Left ventricle myocardium inferior (tissue), 1 donor: Measurements from ENCODE around the gene TENT5C. TPM values are rescaled to one million over a fixed set of nuclear protein-coding genes. Genes with fewer than 3 reads are reported as not detected.

Source experiments
- DNase-seq: peaks from one replicate; pipeline ENCODE4 v3.0.0-alpha.2; 2020
- H3K27ac ChIP-seq: fragments of 200-600 bp; replicated peaks from 2 replicates; pipeline ENCODE4 v1.8.0; 2021
- H3K27me3 ChIP-seq: fragments of 200-600 bp; 2 replicates; pipeline ENCODE4 v1.8.0; 2021; ENCODE audit warnings: low read depth
- H3K36me3 ChIP-seq: fragments of 200-600 bp; 2 replicates; pipeline ENCODE4 v1.8.0; 2021
- H3K4me1 ChIP-seq: fragments of 200-600 bp; 2 replicates; pipeline ENCODE4 v1.8.0; 2021
- H3K4me3 ChIP-seq: fragments of 200-600 bp; 2 replicates; pipeline ENCODE4 v1.8.0; 2021; ENCODE audit warnings: mild to moderate bottlenecking, moderate library complexity
- H3K9me3 ChIP-seq: fragments of 200-600 bp; replicated peaks from 2 replicates; pipeline ENCODE4 v1.8.0; 2021
- intact Hi-C: fragments of 100-400 bp; cut with micrococcal nuclease; formaldehyde crosslinking; loops from one replicate; pipeline ENCODE4 v1.11.0; 2022
- total RNA-seq: library from RNA; stranded (reverse); fragmentation: NEBNext Ultra II Directional; extraction: Animal tissue kit (Norgen Biotek cat#: 25700); gene quantifications from one replicate; pipeline ENCODE4 v1.2.1, GENCODE V29; 2021
- TF ChIP-seq, protein P1 (sequence below): fragments of 200-600 bp; IDR thresholded peaks from 2 replicates; pipeline ENCODE4 v1.8.0; 2021; ENCODE audit warnings: antibody characterized with exemption, mild to moderate bottlenecking, borderline replicate concordance
- donor health status: DM: no; HTN: yes; CAD: no; lungs with severe emphysema.

TENT5C gene
- total RNA-seq, 1 donor from 2014 or later, result 14.9 TPM

DNA sequence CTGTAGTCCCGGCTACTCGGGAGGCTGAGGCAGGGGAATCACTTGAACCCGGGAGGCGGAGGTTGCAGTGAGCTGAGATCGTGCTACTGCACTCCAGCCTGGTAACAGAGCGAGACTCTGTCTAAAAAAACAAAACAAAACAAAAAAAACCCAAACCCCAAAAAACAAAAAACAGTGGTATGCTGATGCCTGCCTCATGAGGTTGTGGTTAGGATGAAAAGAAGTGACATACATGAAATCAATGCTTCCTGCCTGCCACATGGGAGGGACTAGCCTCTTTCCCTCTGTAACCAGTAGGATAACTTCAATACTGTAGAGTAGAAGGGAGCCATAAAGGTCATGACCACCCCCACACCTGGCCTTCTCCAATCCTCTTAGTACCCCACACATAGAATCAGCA lies 55.2 kb downstream of the TENT5C start:
- Histone ChIP-seq H3K9me3 (no peaks in the 10 kb centered on the region), H3K4me1 (peaks cover 15% of the 10 kb centered on the region), H3K27ac (no peak overlapping the region), H3K4me3 (no peak overlapping the region), H3K27me3 (no peaks in the 10 kb centered on the region), H3K36me3 (no peaks in the 10 kb centered on the region)
- TF ChIP-seq, protein P1, sequence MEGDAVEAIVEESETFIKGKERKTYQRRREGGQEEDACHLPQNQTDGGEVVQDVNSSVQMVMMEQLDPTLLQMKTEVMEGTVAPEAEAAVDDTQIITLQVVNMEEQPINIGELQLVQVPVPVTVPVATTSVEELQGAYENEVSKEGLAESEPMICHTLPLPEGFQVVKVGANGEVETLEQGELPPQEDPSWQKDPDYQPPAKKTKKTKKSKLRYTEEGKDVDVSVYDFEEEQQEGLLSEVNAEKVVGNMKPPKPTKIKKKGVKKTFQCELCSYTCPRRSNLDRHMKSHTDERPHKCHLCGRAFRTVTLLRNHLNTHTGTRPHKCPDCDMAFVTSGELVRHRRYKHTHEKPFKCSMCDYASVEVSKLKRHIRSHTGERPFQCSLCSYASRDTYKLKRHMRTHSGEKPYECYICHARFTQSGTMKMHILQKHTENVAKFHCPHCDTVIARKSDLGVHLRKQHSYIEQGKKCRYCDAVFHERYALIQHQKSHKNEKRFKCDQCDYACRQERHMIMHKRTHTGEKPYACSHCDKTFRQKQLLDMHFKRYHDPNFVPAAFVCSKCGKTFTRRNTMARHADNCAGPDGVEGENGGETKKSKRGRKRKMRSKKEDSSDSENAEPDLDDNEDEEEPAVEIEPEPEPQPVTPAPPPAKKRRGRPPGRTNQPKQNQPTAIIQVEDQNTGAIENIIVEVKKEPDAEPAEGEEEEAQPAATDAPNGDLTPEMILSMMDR, result no peak
- intact Hi-C loops, result no loop called here
- DNase-seq, result no peak

DNA sequence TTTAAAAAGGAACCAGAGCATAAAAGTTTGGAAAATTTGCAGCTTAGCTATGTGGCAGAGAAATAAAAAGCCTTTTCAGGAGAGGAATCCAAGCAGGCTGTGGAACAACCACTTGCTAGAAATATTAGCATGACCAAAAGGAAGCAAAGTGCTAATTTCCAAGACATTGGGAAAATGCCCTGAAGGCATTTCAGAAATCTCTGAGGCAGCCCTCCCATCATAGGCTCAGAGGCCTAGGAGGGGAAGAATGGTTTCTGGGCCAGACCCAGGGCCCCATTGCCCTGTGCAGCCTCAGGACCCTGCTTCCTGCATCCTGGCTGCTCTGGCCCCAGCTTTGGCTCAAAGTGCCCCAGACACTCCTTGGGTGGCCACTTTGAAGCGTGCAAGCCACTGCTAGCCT lies 56.8 kb downstream of the TENT5C start:
- H3K27ac ChIP-seq, result no peak overlapping the region
- H3K27me3 ChIP-seq, result no peaks in the 10 kb centered on the region
- no peaks in the 10 kb centered on the region for H3K36me3 ChIP-seq
- intact Hi-C loops, result no loop called here
- TF ChIP-seq, protein P1, result no peak
- H3K4me3 ChIP-seq, result no peak overlapping the region
- H3K4me1 ChIP-seq, result peaks cover 8% of the 10 kb centered on the region
- no peak for DNase-seq
- H3K9me3 ChIP-seq, result no peaks in the 10 kb centered on the region

DNA sequence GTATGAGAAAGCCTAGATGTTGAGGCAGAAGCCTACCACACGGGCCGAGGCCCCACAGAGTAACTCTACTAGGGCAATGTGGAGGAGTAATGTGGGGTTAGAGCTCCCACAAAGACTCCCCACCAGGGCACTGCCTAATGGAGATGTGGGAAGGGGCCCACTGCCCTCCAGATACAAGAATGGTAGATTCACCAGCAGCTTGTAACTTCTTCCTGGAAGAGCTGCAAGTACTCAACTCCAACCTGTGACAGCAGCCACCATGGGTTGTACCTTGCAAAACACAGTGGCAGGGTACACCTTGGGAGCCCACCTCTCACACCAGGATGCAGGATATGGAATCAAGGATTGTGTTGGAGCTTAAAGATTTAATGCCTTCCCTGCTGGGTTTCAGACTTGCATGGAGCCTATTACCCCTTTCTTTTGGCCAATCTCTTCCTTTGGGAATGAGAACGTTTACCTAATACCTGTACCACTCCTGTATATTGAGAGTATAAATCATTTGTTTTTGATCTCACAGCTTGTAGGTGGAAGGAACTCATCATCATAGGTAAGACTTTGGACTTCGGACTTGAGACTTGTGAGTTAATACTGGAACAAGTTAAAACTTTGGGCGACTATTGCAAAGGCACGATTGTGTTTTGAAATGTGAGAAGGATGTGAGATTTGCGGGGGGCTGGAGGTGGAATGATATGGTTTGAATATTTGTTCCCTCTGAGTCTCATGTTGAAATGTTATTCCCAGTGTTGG lies 57.5 kb downstream of the TENT5C start:
- TF ChIP-seq, protein P1, result no peak
- Histone ChIP-seq H3K27me3 (no peaks in the 10 kb centered on the region), H3K9me3 (no peaks in the 10 kb centered on the region), H3K4me3 (no peak overlapping the region), H3K27ac (no peak overlapping the region), H3K36me3 (no peaks in the 10 kb centered on the region), H3K4me1 (peaks cover 8% of the 10 kb centered on the region)
- intact Hi-C loops, result no loop called here
- DNase-seq, result no peak

DNA sequence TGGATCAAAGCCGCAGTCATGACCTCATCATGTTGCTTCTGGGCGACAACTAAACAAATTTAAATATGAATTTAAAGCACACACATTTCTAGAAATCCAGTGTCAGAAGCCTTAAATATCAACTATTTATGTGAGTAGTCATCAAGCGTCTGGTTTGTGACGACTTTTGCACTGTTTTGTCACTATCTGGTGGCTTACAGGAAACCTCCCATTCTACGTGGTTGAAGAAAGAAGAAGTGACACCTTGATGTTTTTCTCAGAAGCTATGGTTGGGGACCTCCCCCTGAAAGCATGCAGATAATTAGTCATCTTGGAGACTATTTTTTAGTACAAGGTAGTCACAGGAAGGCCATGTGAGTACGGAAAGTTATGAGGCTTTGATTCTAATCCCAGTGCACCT lies 58.5 kb downstream of the TENT5C start:
- H3K27me3 ChIP-seq, result no peaks in the 10 kb centered on the region
- DNase-seq, result no peak
- H3K9me3 ChIP-seq, result no peaks in the 10 kb centered on the region
- no peaks in the 10 kb centered on the region for H3K36me3 ChIP-seq
- no peak overlapping the region for H3K4me3 ChIP-seq
- TF ChIP-seq, protein P1, result no peak
- intact Hi-C loops, result no loop called here
- H3K27ac ChIP-seq, result no peak overlapping the region
- peaks cover 10% of the 10 kb centered on the region for H3K4me1 ChIP-seq

DNA sequence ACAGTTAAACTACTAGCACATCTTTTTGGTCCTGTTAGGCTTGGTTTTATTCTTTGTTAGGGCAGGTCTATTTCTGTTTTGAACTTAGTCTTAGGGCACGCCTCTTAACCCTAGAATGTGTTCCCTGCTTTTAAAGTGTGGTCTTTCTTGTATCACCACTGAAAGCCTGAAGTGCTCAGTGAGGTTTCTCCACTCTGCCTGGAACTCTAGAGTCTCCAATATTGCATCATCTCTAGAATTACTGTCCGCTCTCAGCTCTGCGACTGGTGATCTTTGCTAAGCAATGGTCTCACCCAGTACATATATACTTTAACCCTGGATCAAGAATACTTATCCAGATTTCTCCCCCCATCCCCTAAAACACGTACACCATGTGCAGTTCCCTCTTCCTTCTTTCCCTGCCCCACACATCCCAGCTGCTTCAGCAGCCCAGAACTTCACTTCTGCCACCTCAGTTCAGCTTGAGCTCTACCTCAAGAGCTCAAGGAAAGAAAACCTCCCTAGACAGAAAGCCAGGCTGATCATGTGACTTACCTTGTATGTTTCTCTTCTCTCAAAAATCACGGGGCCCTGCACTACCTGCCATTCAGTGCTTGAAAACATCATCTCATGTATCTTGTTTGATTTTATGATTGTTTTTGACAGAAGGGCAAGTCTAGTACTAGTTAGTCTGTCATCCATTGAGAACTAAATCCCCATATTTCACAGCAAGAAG lies 59.9 kb downstream of the TENT5C start:
- no peak for DNase-seq
- no peaks in the 10 kb centered on the region for H3K27me3 ChIP-seq
- TF ChIP-seq, protein P1, result no peak
- intact Hi-C loops, result no loop called here
- peaks cover 16% of the 10 kb centered on the region for H3K4me1 ChIP-seq
- no peaks in the 10 kb centered on the region for H3K36me3 ChIP-seq
- no peak overlapping the region for H3K4me3 ChIP-seq
- H3K27ac ChIP-seq, result no peak overlapping the region
- H3K9me3 ChIP-seq, result no peaks in the 10 kb centered on the region
